HepG2 (cell line): ENCODE data around the gene ACTG2. TPM values are rescaled to one million over a fixed set of nuclear protein-coding genes. Genes with fewer than 3 reads are reported as not detected.

ENCODE experiments used
- ATAC-seq: fragments of 200-7000 bp; cut with Tn5 transposase; 3 replicates; pipeline ENCODE4 v1.9.1; 2020; ENCODE audit warnings: mild to moderate bottlenecking, moderate library complexity
- BruUV-seq: library from RNA; stranded (reverse); fragments of 400-500 nt; replicated peaks from 2 replicates; lab custom pipeline; 2021; lab: Mats Ljungman, UMichigan
- CTCF ChIA-PET: fragments of 300-600 bp; formaldehyde crosslinking; extraction: SDS; loops from one replicate; lab custom pipeline; 2021; ENCODE audit warnings: low total read pairs, inconsistent platforms, low intra/inter-chr PET ratio; lab: Yijun Ruan, JAX
- POLR2A ChIA-PET: fragments of 350-600 bp; sonication (Branson Sonifier 250); formaldehyde crosslinking; loops from one replicate; lab custom pipeline; 2020; ENCODE audit warnings: antibody characterized with exemption, inconsistent platforms; lab: Yijun Ruan, JAX
- DNase-seq: peaks from one replicate; pipeline ENCODE4 v3.0.0-alpha.2; 2015; ENCODE audit warnings: low spot score
- FAIRE-seq: peaks from 3 replicates; lab custom pipeline; 2011; peaks lifted over from hg19 to GRCh38; lab: Jason Lieb, UNC
- H2AFZ ChIP-seq: one replicate; pipeline ENCODE4 v1.6.1; 2011; ENCODE audit warnings: low read length, inconsistent platforms
- H3K27ac ChIP-seq: fragments of 300-600 bp; 3 replicates; pipeline ENCODE4 v1.8.0; 2011; ENCODE audit warnings: mixed run types, mild to moderate bottlenecking, mixed read lengths, low read length, inconsistent platforms; ENCODE audit not compliant: insufficient read depth; ENCODE audit errors: extremely low read length
- H3K27me3 ChIP-seq, 2 experiments: fragments of 200-600 bp in 1 of 2; 2 replicates in 1 of 2; 3 replicates in 1 of 2; pipeline versions ENCODE4 v1.6.0 to v1.8.0; 2011; ENCODE audit warnings: low read length in 2 of 2, mild to moderate bottlenecking in 2 of 2, moderate library complexity in 2 of 2, inconsistent platforms in 1 of 2; ENCODE audit not compliant: insufficient read depth in 2 of 2, control insufficient read depth in 1 of 2
- H3K36me3 ChIP-seq, 2 experiments: fragments of 200-600 bp in 1 of 2; replicated peaks in 1 of 2; 2 replicates in 1 of 2; 3 replicates in 1 of 2; pipeline versions ENCODE4 v1.5.1 to v1.8.0; 2011; ENCODE audit warnings: low read length in 2 of 2, inconsistent platforms in 1 of 2; ENCODE audit not compliant: insufficient read depth in 2 of 2, control insufficient read depth in 1 of 2
- H3K4me1 ChIP-seq: 2 replicates; pipeline ENCODE4 v1.5.1; 2012; ENCODE audit warnings: low read length, inconsistent platforms; ENCODE audit not compliant: insufficient read depth
- H3K4me2 ChIP-seq: 2 replicates; pipeline ENCODE4 v1.6.0; 2011; ENCODE audit warnings: low read depth, low read length, inconsistent platforms
- H3K4me3 ChIP-seq, 3 experiments: fragments of 200-600 bp in 1 of 3; sonication (generic), shearing (Covaris generic) in 1 of 3; replicated peaks in 1 of 3; 2 replicates each; pipeline ENCODE4 v1.5.1; 2011 to 2016; ENCODE audit warnings: low read length in 3 of 3, inconsistent platforms in 2 of 3, low read depth in 2 of 3, mild to moderate bottlenecking in 2 of 3, control low read depth in 1 of 3, mixed read lengths in 1 of 3; ENCODE audit not compliant: insufficient read depth in 1 of 3
- H3K79me2 ChIP-seq: one replicate; pipeline ENCODE4 v1.6.1; 2011; ENCODE audit warnings: low read length, inconsistent platforms; ENCODE audit not compliant: insufficient read depth
- H3K9ac ChIP-seq: 2 replicates; pipeline ENCODE4 v1.6.0; 2011; ENCODE audit warnings: mild to moderate bottlenecking, low read depth, low read length, inconsistent platforms; ENCODE audit not compliant: insufficient read depth
- H3K9me3 ChIP-seq: 2 replicates; pipeline ENCODE4 v1.5.1; 2012; ENCODE audit warnings: mild to moderate bottlenecking, low read length
- H4K20me1 ChIP-seq: 2 replicates; pipeline ENCODE4 v1.6.0; 2011; ENCODE audit warnings: inconsistent platforms, mild to moderate bottlenecking, low read length, moderate library complexity; ENCODE audit not compliant: insufficient read depth
- ATAD3A ChIP-seq: sonication (generic); formaldehyde crosslinking; IDR thresholded peaks from 2 replicates; pipeline ENCODE4 v1.4.0; 2020; ENCODE audit warnings: missing genetic modification reagents
- BRD4 ChIP-seq: sonication (generic); formaldehyde crosslinking; IDR thresholded peaks from 2 replicates; pipeline ENCODE4 v1.4.0; 2020; ENCODE audit warnings: missing genetic modification reagents
- CENPX ChIP-seq: sonication (generic); formaldehyde crosslinking; IDR thresholded peaks from 2 replicates; pipeline ENCODE4 v1.9.0; 2021; ENCODE audit warnings: mild to moderate bottlenecking, missing genetic modification reagents, moderate library complexity
- HMGXB3 ChIP-seq: sonication (generic); formaldehyde crosslinking; IDR thresholded peaks from 2 replicates; pipeline ENCODE4 v1.4.0; 2020; ENCODE audit warnings: missing genetic modification reagents, borderline replicate concordance
- PLSCR1 ChIP-seq: sonication (generic); formaldehyde crosslinking; IDR thresholded peaks from 2 replicates; pipeline ENCODE4 v1.5.0; 2020; ENCODE audit warnings: missing genetic modification reagents, mild to moderate bottlenecking, borderline replicate concordance
- RFXAP ChIP-seq: sonication (generic); formaldehyde crosslinking; IDR thresholded peaks from 2 replicates; pipeline ENCODE4 v1.4.0; 2020; ENCODE audit warnings: missing genetic modification reagents, borderline replicate concordance
- TP53 ChIP-seq: sonication (generic); formaldehyde crosslinking; conservative IDR thresholded peaks from 2 replicates; pipeline ENCODE4 v1.4.0; 2020; ENCODE audit warnings: missing genetic modification reagents
- TRIM24 ChIP-seq: sonication (generic); formaldehyde crosslinking; IDR thresholded peaks from 2 replicates; pipeline ENCODE4 v1.8.0; 2022; ENCODE audit warnings: mild to moderate bottlenecking, missing genetic modification reagents
- XBP1 ChIP-seq: sonication (generic); formaldehyde crosslinking; IDR thresholded peaks from 2 replicates; pipeline ENCODE4 v1.5.0; 2020; ENCODE audit warnings: missing genetic modification reagents
- ZNF232 ChIP-seq: sonication (generic); formaldehyde crosslinking; IDR thresholded peaks from 2 replicates; pipeline ENCODE4 v1.4.0; 2020; ENCODE audit warnings: missing genetic modification reagents, borderline replicate concordance
- ZNF446 ChIP-seq: sonication (generic); formaldehyde crosslinking; IDR thresholded peaks from 2 replicates; pipeline ENCODE4 v1.5.0; 2020; ENCODE audit warnings: mild to moderate bottlenecking, missing genetic modification reagents
- ZNF572 ChIP-seq: sonication (generic); formaldehyde crosslinking; IDR thresholded peaks from 2 replicates; pipeline ENCODE4 v1.5.1; 2020; ENCODE audit warnings: mild to moderate bottlenecking, missing genetic modification reagents
- WGBS: methylation state at CpG from one replicate; pipeline ENCODE4 v1.1.6; 2017; ENCODE audit warnings: low lambda C conversion rate; 5-methylcytosine and 5-hydroxymethylcytosine counted together
- in situ Hi-C: cut with HindIII; loops from 2 replicates; pipeline ENCODE4 v1.10.0; 2017; ENCODE audit warnings: low pct_unique_long_range_greater_than_20kb; ENCODE audit not compliant: extremely low pct_ligation_motif_present
- intact Hi-C: fragments of 100-400 bp; cut with micrococcal nuclease; formaldehyde crosslinking; loops from one replicate; pipeline ENCODE4 v1.10.0; 2022; ENCODE audit not compliant: unreplicated experiment
- polyA plus RNA-seq, 8 experiments: library from polyadenylated mRNA; depleted of rRNA in 3 of 8; stranded (reverse) in 7 of 8; unstranded in 1 of 8; fragments of >200 nt; fragmentation: Illumina TruSeq in 4 of 8; extraction: Trizol in 4 of 8; gene quantifications; 2 replicates each; pipeline versions ENCODE4 v1.2.1 to v1.2.3, GENCODE V29; 2011 to 2016; ENCODE audit warnings: low read depth in 4 of 8, missing spikeins in 1 of 8, mixed read lengths in 1 of 8; ENCODE audit not compliant: insufficient read depth in 1 of 8
- total RNA-seq, 5 experiments: library from RNA; depleted of rRNA; stranded (reverse); fragments of >200 nt; fragmentation: Illumina TruSeq; extraction: Trizol; gene quantifications; 2 replicates each; pipeline ENCODE4 v1.2.3, GENCODE V29; 2016; ENCODE audit warnings: low read depth in 1 of 5

The ACTG2 gene
- total and polyA plus RNA-seq, 2 of the 13 experiments (the other 11 are each of a cell fraction or from before 2014, with no cell fraction given), result 0.13 TPM; not detected in 1

GRCh38 chr2:73889206-73889605 lies 3.6 kb upstream of the ACTG2 start:
- H2AFZ ChIP-seq, result no peak overlapping the region
- no peak overlapping the region for H3K27ac ChIP-seq
- DNase-seq (no peak), ATAC-seq (no peak), FAIRE-seq (no peak)
- TF ChIP-seq TP53 (no peak), PLSCR1 (CRISPR knock-in tag) (no peak), TRIM24 (no peak), XBP1 (CRISPR knock-in tag) (no peak), ZNF446 (CRISPR knock-in tag) (no peak), HMGXB3 (CRISPR knock-in tag) (no peak), ZNF572 (CRISPR knock-in tag) (no peak), ATAD3A (CRISPR knock-in tag) (no peak), RFXAP (no peak), CENPX (CRISPR knock-in tag) (no peak), ZNF232 (CRISPR knock-in tag) (no peak), BRD4 (no peak)
- no peaks in the 10 kb centered on the region for H3K79me2 ChIP-seq
- ChIA-PET POLR2A (no interaction called here), CTCF (no interaction called here)
- in situ Hi-C loops (no loop called here), intact Hi-C loops (no loop called here)
- H3K4me1 ChIP-seq, result peaks cover 12% of the 10 kb centered on the region
- H3K4me3 ChIP-seq, result no peak overlapping the region
- peaks cover 0 to 40% of the 10 kb centered on the region in 2 experiments for H3K27me3 ChIP-seq
- BruUV-seq, result no TSS peak
- no peak overlapping the region for H3K4me2 ChIP-seq
- H3K9ac ChIP-seq, result no peak overlapping the region
- H3K9me3 ChIP-seq, result no peaks in the 10 kb centered on the region
- WGBS, result 40% methylated on average over 5 of the region's 5 CpGs
- no peaks in the 10 kb centered on the region for H3K36me3 ChIP-seq
- H4K20me1 ChIP-seq, result no peaks in the 10 kb centered on the region
